Heart left ventricle (tissue), 16 donors: Measurements from ENCODE around the gene DHRS12. TPM values are rescaled to one million over a fixed set of nuclear protein-coding genes. Genes with fewer than 3 reads are reported as not detected.

Experiments used
- ATAC-seq, 4 donors: fragments of 200-7000 bp; cut with Tn5 transposase; one replicate each; pipeline ENCODE4 v1.9.1; 2020 to 2022; ENCODE audit warnings: moderate library complexity in 4 of 4, mild to moderate bottlenecking in 3 of 4, moderate number of reproducible peaks in 1 of 4
- DNase-seq, 5 donors: peaks; one replicate each; pipeline ENCODE4 v3.0.0-alpha.2; 2020
- H3K27ac ChIP-seq, 12 donors: fragments of 200-600 bp; sonication (generic) in 4 of 12; one replicate each; pipeline versions ENCODE4 v1.5.0 to v1.8.0; 2016 to 2022; ENCODE audit warnings: mild to moderate bottlenecking in 2 of 12
- H3K27me3 ChIP-seq, 9 donors: fragments of 200-600 bp; sonication (generic) in 2 of 9; one replicate each; pipeline versions ENCODE4 v1.5.1 to v1.8.0; 2016 to 2022; ENCODE audit warnings: mild to moderate bottlenecking in 3 of 9
- H3K36me3 ChIP-seq, 9 donors: fragments of 200-600 bp; sonication (generic) in 2 of 9; one replicate each; pipeline versions ENCODE4 v1.5.0 to v1.8.0; 2018 to 2022; ENCODE audit warnings: mild to moderate bottlenecking in 2 of 9
- H3K4me1 ChIP-seq, 12 donors: fragments of 200-600 bp; sonication (generic) in 4 of 12; one replicate each; pipeline versions ENCODE4 v1.5.0 to v1.8.0; 2016 to 2022; ENCODE audit warnings: mild to moderate bottlenecking in 3 of 12
- H3K4me3 ChIP-seq, 12 donors: fragments of 200-600 bp; sonication (generic) in 4 of 12; one replicate each; pipeline versions ENCODE4 v1.5.0 to v1.8.0; 2017 to 2022; ENCODE audit warnings: mild to moderate bottlenecking in 9 of 12, moderate library complexity in 4 of 12
- H3K9me3 ChIP-seq, 12 donors: fragments of 200-600 bp; sonication (generic) in 4 of 12; one replicate each; pipeline versions ENCODE4 v1.5.0 to v1.8.0; 2016 to 2022; ENCODE audit warnings: mild to moderate bottlenecking in 1 of 12
- CTCF ChIP-seq, 12 donors: fragments of 200-600 bp; sonication (generic) in 4 of 12; IDR thresholded peaks; one replicate each; pipeline versions ENCODE4 v1.5.0 to v1.8.0; 2018 to 2022; ENCODE audit warnings: antibody characterized with exemption in 12 of 12, mild to moderate bottlenecking in 5 of 12
- POLR2A ChIP-seq, 2 donors: fragments of 450-650 bp; IDR thresholded peaks; one replicate each; pipeline ENCODE4 v1.6.1; 2017; ENCODE audit warnings: antibody characterized with exemption in 2 of 2, mild to moderate bottlenecking in 2 of 2, moderate library complexity in 2 of 2
- WGBS, 4 donors: extraction: QIAGEN DNeasy Blood & Tissue Kit in 2 of 4; methylation state at CpG; one replicate each; pipeline versions ENCODE4 v1.1.5 to v1.1.7; 2013 to 2018; 5-methylcytosine and 5-hydroxymethylcytosine counted together
- intact Hi-C, 10 donors: fragments of 100-400 bp; cut with DNase I; formaldehyde crosslinking; loops; one replicate each; pipeline versions ENCODE4 v1.11.1 to v1.14.2; 2022
- polyA plus RNA-seq, 2 donors: library from polyadenylated mRNA; stranded (reverse); fragments of 200-250 nt; gene quantifications; one replicate each; pipeline ENCODE4 v1.2.3, GENCODE V29; 2013
- total RNA-seq, 9 donors: library from RNA; depleted of rRNA in 2 of 9; stranded (reverse); fragments of >200 nt in 2 of 9; fragmentation: NEBNext Ultra II Directional in 3 of 9; extraction: Animal tissue kit (Norgen Biotek cat#: 25700) in 3 of 9; gene quantifications; one replicate each; pipeline versions ENCODE4 v1.1.0 to v1.2.4, GENCODE V29; 2016 to 2023
- donor health status: ischemic (EF 13 %, LVEDD 7.1; RV severe dilation, severe dysfunction).
- donor health status: healthy with polysubstance abuse.
- donor health status: DM: no; HTN: yes; CAD: no.
- donor health status: DM: no; HTN: no; CAD: no.
- donor health status: ischemic (EF 25% LVEDD 6.9; RV normal size, moderate dysfunction).
- donor health status: ischemic (EF 25% LVEDD 5.7; RV mildly dilated, moderate dysfunction).
- donor health status: healthy.
- donor health status: DM: yes; HTN: yes; CAD: no.
- donor health status: ischemic (EF 35%, LVEDD 5.7; RV mildly dilated, moderate dysfunction).
- donor health status: nonischemic (EF 11% LVEDD 7.7; RV severe dilation, severe dysfunction).
- donor health status: DM: yes; HTN: yes; CAD: no.
- donor health status: PGD.
- donor health status: ischemic (EF 29% LVEDD 5.4; RV normal size, mild dysfunction).
- donor health status: nonischemic (EF 23%, LVEDD 6.1; RV moderate dilation, normal function).

DHRS12 gene
- total and polyA plus RNA-seq, 11 donors, result 3.9 to 13.9 (median 12.1) TPM

- intact Hi-C loops, result loop anchor here in 4 of 10 donors (2.0 to 10.0 kb wide), 4 partner anchors 34 to 460 kb away; partner anchors contain the start of gene WDFY2 (in 3 of the 4)
- peaks cover 0 to 52% (median 40%) of the 10 kb centered on the region in 12 donors for H3K4me1 ChIP-seq
These were observed 36.9 kb downstream of the DHRS12 start for GRCh38 chr13:51767100-51767499.

GRCh38 chr13:51765142-51765515 lies 38.8 kb downstream of the DHRS12 start:
- Histone ChIP-seq H3K4me3 (no peak overlapping the region), H3K4me1 (peaks cover 0 to 41% (median 36%) of the 10 kb centered on the region in 12 donors), H3K9me3 (no peaks in the 10 kb centered on the region), H3K27me3 (no peaks in the 10 kb centered on the region), H3K36me3 (peaks cover 0 to 46% (median 16%) of the 10 kb centered on the region in 9 donors), H3K27ac (peak overlapping the region; percentile 39 to 92 (median 72))
- TF ChIP-seq POLR2A (IDR thresholded peaks at IDR 0.05) (no peak), CTCF (IDR thresholded peaks at IDR 0.05) (no peak)
- intact Hi-C loops, result loop anchor here in 4 of 10 donors (5.0 to 10.0 kb wide), 3 partner anchors 180 to 458 kb away; partner anchors contain the start of gene WDFY2 (in 3 of the 4)
- no peak for ATAC-seq
- no peak for DNase-seq
- 81 to 89% (median 86%) methylated on average over 4 of the region's 4 CpGs for WGBS, 4 donors

More at GRCh38 chr13:51767100-51767499, 36.9 kb downstream of the DHRS12 start:
- ATAC-seq (no peak), DNase-seq (no peak)
- no peak overlapping the region for H3K4me3 ChIP-seq
- TF ChIP-seq CTCF (IDR thresholded peaks at IDR 0.05) (no peak), POLR2A (IDR thresholded peaks at IDR 0.05) (no peak)
- H3K36me3 ChIP-seq, result peaks cover 0 to 28% (median 9%) of the 10 kb centered on the region in 9 donors
- no peaks in the 10 kb centered on the region for H3K9me3 ChIP-seq
- H3K27ac ChIP-seq, result no peak overlapping the region
- H3K27me3 ChIP-seq, result no peaks in the 10 kb centered on the region
- WGBS, 4 donors, result 93 to 97% (median 94%) methylated on average over 8 of the region's 8 CpGs

- ATAC-seq (peak; percentile 81 to 93 (median 86)), DNase-seq (peak; percentile 65 to 83 (median 72))
- Histone ChIP-seq H3K9me3 (no peaks in the 10 kb centered on the region), H3K4me1 (peaks cover 0 to 35% (median 29%) of the 10 kb centered on the region in 12 donors), H3K27me3 (no peaks in the 10 kb centered on the region), H3K4me3 (peak overlapping the region in 3 of 12 donors; percentile 5 to 26 (median 21)), H3K27ac (peak overlapping the region; percentile 39 to 92 (median 72)), H3K36me3 (peaks cover 0 to 53% (median 22%) of the 10 kb centered on the region in 9 donors)
- no peak for TF ChIP-seq POLR2A (IDR thresholded peaks at IDR 0.05)
- TF ChIP-seq CTCF (IDR thresholded peaks at IDR 0.05), result peak in 1 of 12 donors; percentile 14
- intact Hi-C loops, result loop anchor here in 4 of 10 donors (5.0 to 10.0 kb wide), 3 partner anchors 180 to 457 kb away; partner anchors contain the start of gene WDFY2 (in 3 of the 4)
- WGBS, 4 donors, result 35 to 47% (median 41%) methylated on average over 12 of the region's 12 CpGs
These were observed 39.5 kb downstream of the DHRS12 start for GRCh38 chr13:51764184-51765141.

- Histone ChIP-seq H3K9me3 (no peaks in the 10 kb centered on the region), H3K27me3 (no peaks in the 10 kb centered on the region), H3K4me3 (no peak overlapping the region), H3K27ac (peak overlapping the region in 8 of 12 donors; percentile 39 to 92 (median 76)), H3K36me3 (peaks cover 0 to 62% (median 31%) of the 10 kb centered on the region in 9 donors), H3K4me1 (peaks cover 0 to 25% (median 20%) of the 10 kb centered on the region in 12 donors)
- intact Hi-C loops, result loop anchor here in 2 of 10 donors (10.0 kb wide), 1 partner anchor 179 kb away; the partner anchor contains the start of gene WDFY2 (in 2 of the 2)
- WGBS, 4 donors, result 86 to 90% (median 89%) methylated on average over 2 of the region's 2 CpGs
- DNase-seq (no peak), ATAC-seq (no peak)
- TF ChIP-seq CTCF (IDR thresholded peaks at IDR 0.05), result no peak
- no peak for TF ChIP-seq POLR2A (IDR thresholded peaks at IDR 0.05)
These were observed 40.5 kb downstream of the DHRS12 start for GRCh38 chr13:51763486-51763885.
